ENCODE measurements around the gene IFI6. TPM values are rescaled to one million over a fixed set of nuclear protein-coding genes. Genes with fewer than 3 reads are reported as not detected.

Gene IFI6
- total and polyA plus RNA-seq, 2 of the 8 experiments (the other 6 are each of a cell fraction or from before 2014, with no cell fraction given) = 6.1 to 13.2 TPM

DNA sequence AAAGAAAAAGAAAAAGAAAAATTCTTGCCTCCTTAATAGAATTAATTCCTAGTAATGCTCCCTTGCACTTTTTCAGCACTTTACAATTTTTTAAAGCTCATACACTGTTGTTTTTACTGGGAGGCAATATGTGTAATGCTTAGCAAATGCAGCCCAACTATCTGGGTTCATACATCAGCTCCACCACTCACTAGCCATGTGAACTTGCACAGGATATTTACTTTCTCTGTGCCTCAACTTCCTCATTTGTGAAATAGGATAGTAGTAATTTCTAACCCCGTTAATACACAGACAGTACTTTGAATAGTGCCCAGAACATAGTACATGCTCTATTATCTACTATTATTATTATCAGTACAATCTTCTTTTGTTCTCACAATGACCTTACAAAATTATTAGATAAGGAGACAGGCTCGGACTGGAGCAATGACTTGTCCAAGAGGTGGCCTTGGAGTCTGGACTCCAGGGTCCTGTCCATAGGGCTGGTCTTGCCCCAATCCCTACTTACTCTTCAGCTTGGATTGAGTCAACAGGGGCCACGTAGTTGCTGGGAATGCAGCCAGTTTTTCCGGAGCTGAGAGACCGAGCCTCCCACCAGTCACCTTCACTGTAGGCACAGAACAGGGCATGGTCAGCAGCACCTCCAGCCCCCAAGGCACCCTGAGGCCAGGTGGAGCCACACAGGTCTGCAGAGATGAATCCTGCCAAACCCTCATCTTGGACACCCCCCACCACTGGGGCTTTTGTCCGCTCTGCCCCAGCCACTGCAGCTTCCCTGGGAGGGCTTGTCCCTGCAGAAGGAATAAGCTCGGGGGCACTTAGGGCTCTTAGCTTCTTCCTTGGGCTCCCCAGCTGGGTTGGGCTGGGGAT is 50.7 kb downstream of the IFI6 start:
- Histone ChIP-seq H2BK20ac (ENCODE audit: low read length) (no peak overlapping the region), H3K4me1 (replicated peaks in 1 of 4; ENCODE audit: control insufficient read depth in 3 of 4, insufficient read depth in 4 of 4, low read length in 3 of 4) (peaks cover 0 to 16% (median 10%) of the 10 kb centered on the region in 4 experiments; a peak in 6 of 7 replicates), H2BK12ac (ENCODE audit: low read depth, low read length) (peak overlapping the region; percentile 11; the same call in 1 of the 2 replicates), H3K27me3 (replicated peaks in 1 of 4; ENCODE audit: control insufficient read depth in 3 of 4, extremely low read depth in 1 of 4, insufficient read depth in 3 of 4, low read length in 3 of 4) (peaks cover 0 to under 1% (median under 1%) of the 10 kb centered on the region in 4 experiments; a peak in 1 of 7 replicates), H3K4ac (replicated peaks; ENCODE audit: insufficient read length, low read depth, low read length) (no peak overlapping the region), H3K18ac (ENCODE audit: extremely low read depth, low read length) (peak overlapping the region; percentile 53; the same call in 1 of the 2 replicates), H3K79me2 (ENCODE audit: control insufficient read depth in 1 of 2, insufficient read depth in 2 of 2, low read length in 2 of 2) (no peaks in the 10 kb centered on the region), H3K23me2 (ENCODE audit: low read depth, low read length) (no peaks in the 10 kb centered on the region), H3K56ac (replicated peaks; ENCODE audit: insufficient read length, low read depth, low read length) (no peak overlapping the region), H3K27ac (ENCODE audit: low read depth, low read length) (no peak overlapping the region), H2BK15ac (ENCODE audit: low read length) (no peak overlapping the region), H3K36me3 (ENCODE audit: control insufficient read depth in 2 of 4, insufficient read depth in 4 of 4, low read length in 3 of 4) (no peaks in the 10 kb centered on the region), H3K79me1 (ENCODE audit: low read depth, low read length) (peaks cover 3% of the 10 kb centered on the region; the same call in 1 of the 2 replicates), H4K20me1 (replicated peaks in 1 of 2; ENCODE audit: control insufficient read depth in 1 of 2, insufficient read depth in 2 of 2, low read length in 2 of 2) (peaks cover 0 to 1% of the 10 kb centered on the region in 2 experiments), H3K23ac (ENCODE audit: insufficient read length) (no peak overlapping the region), H4K91ac (replicated peaks; ENCODE audit: insufficient read length, low read length) (peak overlapping the region; percentile 5), H4K5ac (ENCODE audit: insufficient read length, low read depth, low read length) (no peak overlapping the region), H2BK5ac (ENCODE audit: low read depth, low read length) (peak overlapping the region; percentile 29; the same call in 1 of the 2 replicates), H4K8ac (ENCODE audit: extremely low read depth, insufficient read depth, low read length) (no peak overlapping the region), H3K9me3 (ENCODE audit: insufficient read depth in 2 of 2, low read depth in 1 of 2, low read length in 1 of 2) (no peaks in the 10 kb centered on the region), H3K4me2 (ENCODE audit: insufficient read depth in 1 of 2, low read depth in 2 of 2, low read length in 2 of 2) (no peak overlapping the region), H3K14ac (ENCODE audit: insufficient read length) (no peak overlapping the region), H2AK5ac (ENCODE audit: low read depth, low read length) (no peak overlapping the region), H3K4me3 (ENCODE audit: extremely low read depth in 1 of 4, insufficient read depth in 2 of 4, low read depth in 3 of 4, low read length in 4 of 4) (no peak overlapping the region), H2BK120ac (replicated peaks; ENCODE audit: low read depth, low read length) (no peak overlapping the region), H2AFZ (ENCODE audit: low read length) (no peak overlapping the region), H3K9ac (replicated peaks in 1 of 4; ENCODE audit: extremely low read depth in 1 of 4, low read depth in 3 of 4, low read length in 3 of 4) (no peak overlapping the region)
- WGBS, 2 experiments (ENCODE audit: extremely low coverage in 1 of 2, insufficient coverage in 1 of 2, insufficient read length in 1 of 2, insufficient replicate concordance in 2 of 2, low coverage in 1 of 2, low lambda C conversion rate in 2 of 2, missing lambda C conversion rate in 1 of 2) = 85% methylated on average over 7 of the region's 7 CpGs; no CpG with 5 or more reads in 1 of the 2 experiments
- CTCF ChIA-PET (ENCODE audit: partially characterized antibody) = interaction anchor here (0.7 to 37.8 kb wide), 7 partner anchors 10 to 295 kb away, joined by 3 to 1807 read pairs (median 9); partner anchors contain the start of genes AHDC1 and IFI6
- no peak for DNase-seq (ENCODE audit: low read depth in 1 of 2, low spot score in 2 of 2)
- POLR2A ChIA-PET (ENCODE audit: partially characterized antibody) = interaction anchor here (1.0 kb wide), 1 partner anchor 12 kb away, joined by 3 read pairs; no protein-coding TSS in a partner anchor
- no peak for FAIRE-seq

Data from H1 (cell line).